Subcutaneous adipose tissue (tissue), 4 donors: Measurements from ENCODE around the gene DDX42. TPM values are rescaled to one million over a fixed set of nuclear protein-coding genes. Genes with fewer than 3 reads are reported as not detected.

Experiments used
- total RNA-seq, 4 donors: library from RNA; depleted of rRNA; stranded (reverse); fragments of >200 nt; gene quantifications; one replicate each; pipeline ENCODE4 v1.1.0, GENCODE V29; 2016
- TF ChIP-seq, protein P1 (sequence below): fragments of 450-650 bp; IDR thresholded peaks from one replicate; pipeline ENCODE4 v1.5.1; 2016; ENCODE audit warnings: low read depth, mild to moderate bottlenecking, control low read depth, antibody characterized with exemption, moderate library complexity

Gene DDX42
- total RNA-seq, 4 donors from 2014 or later: 121 to 179 (median 144) TPM

DNA sequence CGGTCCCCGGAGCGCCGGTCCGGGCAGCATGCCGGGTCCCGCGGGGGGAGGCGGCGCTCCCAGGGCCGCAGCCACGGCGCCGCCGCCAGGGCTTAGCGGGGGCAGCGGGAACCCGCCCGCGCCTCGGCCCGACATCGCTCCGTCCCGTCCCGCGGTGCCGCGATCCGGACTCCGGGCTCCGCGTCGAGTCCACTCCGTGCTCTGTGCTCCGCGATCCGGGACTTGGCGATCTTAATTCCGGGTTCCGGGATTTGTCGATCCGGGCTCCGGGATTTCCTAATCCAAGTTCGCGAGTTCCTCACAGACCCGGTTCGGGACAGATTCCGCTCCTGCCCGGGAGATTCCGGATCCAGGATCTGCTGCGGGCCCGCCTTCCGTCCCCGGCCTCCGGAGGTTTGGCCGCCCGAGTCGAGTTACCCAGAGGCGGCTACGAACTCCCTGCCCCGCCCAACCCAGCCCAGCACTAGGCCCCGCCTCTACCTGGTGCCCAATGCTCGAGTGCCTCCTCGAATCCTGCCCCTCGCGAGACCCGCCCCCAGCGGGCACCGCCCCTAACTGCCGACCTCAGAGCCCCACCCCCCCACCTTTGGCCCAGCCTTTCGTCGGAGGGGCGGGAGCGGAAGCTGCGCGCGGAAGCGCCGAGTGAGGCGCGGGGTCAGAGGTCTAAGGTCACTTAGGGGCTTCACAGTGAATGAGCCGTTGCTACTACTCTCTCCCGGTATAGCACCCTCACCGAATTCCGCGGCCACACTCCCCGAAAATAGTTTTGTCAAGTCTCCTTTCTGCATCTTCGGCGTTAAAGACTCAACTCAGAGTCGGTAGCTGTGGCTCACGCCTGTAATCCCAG lies 68.8 kb downstream of the DDX42 start, which contains the start of gene SMARCD2:
SMARCD2 (minus strand) TSS at position 146 of the 847 bp plus-strand sequence; CDS start at position 135, 11 bp downstream.
- TF ChIP-seq, protein P1, sequence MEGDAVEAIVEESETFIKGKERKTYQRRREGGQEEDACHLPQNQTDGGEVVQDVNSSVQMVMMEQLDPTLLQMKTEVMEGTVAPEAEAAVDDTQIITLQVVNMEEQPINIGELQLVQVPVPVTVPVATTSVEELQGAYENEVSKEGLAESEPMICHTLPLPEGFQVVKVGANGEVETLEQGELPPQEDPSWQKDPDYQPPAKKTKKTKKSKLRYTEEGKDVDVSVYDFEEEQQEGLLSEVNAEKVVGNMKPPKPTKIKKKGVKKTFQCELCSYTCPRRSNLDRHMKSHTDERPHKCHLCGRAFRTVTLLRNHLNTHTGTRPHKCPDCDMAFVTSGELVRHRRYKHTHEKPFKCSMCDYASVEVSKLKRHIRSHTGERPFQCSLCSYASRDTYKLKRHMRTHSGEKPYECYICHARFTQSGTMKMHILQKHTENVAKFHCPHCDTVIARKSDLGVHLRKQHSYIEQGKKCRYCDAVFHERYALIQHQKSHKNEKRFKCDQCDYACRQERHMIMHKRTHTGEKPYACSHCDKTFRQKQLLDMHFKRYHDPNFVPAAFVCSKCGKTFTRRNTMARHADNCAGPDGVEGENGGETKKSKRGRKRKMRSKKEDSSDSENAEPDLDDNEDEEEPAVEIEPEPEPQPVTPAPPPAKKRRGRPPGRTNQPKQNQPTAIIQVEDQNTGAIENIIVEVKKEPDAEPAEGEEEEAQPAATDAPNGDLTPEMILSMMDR: no peak

DNA sequence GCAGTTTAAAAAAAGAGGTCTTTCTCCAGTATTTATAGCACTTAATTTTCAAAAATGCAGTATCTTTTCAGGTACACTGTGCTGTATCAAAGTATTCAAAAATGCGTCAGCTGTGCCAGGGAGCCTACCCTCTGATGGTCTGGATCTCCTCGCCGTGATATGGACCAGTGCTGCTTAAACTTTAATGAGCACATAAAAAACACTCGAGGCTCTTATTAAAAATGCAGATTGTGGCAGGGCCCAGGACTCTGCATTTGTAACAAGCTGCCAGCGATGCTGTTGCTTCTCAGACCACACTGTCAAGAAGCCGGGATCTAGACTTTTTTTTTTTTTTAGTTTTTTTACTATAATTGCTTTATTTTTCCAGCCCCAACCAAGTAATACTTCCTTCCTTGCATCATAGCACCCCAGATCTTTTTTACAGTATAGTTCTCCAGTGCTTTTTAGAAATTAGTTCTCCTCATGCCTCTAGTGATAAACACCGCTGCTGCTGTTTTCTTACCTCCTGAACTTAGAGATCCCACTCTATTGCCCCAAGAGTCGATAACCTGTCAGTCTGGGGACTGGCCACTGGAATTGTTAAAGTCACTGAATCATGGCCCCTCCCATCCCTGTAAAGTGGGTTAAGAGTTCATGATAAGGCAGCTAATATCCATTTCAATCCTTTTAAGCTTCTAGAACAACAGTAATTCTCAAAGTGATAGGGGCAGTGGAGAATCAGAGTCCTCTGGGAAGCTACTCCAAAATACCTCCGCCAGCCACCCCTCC lies 70.1 kb downstream of the DDX42 start:
- TF ChIP-seq, protein P1: no peak

DNA sequence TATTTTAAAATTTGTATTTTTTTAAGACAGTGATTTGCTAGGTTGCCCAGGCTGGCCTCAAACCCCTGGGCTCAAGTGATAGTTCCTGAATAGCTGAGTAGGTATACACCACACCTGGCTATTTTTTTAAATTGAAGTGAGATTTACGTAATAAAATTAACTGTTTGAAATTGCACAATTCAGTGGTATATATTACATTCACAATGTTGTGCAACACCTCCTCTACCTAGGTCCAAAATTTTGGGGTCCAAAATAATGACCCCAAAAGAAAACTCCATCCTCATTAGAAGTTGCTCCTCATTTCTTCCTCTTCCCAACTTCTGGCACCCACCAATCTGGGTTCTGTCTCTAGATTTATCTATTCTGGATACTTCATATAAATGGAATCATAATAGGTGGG lies 71.5 kb downstream of the DDX42 start:
- TF ChIP-seq, protein P1: no peak

DNA sequence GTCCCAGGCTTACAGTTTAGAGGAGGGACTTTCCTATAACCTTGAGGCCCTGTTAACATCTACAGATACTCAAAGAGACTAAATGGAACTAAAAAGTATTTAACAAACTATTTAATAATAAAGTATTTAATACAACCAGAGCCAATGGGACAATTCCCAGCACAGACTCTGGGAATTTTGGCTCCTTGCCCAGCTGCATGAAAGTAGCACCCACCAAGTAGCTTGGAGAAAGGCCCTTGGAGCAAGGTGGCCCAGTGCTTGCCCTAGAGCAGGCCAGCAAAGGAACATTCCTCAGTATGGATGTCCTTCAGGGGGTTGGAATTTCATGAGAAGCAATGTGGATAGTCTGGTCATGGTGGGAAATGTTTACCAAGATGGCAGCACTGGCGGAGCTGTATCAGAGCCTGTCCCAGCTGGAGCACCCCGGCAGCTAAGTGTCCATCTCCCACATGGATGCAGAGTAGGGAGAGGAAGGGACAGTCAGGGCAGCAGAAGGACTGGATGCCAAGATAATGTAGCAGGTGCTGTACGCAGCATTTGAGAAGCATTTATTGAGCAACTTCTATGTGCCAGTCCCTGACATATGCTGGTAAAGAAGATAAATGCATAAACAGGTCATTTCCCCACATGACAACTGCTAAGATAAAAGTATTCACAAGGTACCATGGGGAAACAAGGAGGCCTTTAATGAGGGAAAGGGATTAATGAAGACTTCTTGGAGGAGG lies 73.7 kb downstream of the DDX42 start:
- TF ChIP-seq, protein P1: no peak

DNA sequence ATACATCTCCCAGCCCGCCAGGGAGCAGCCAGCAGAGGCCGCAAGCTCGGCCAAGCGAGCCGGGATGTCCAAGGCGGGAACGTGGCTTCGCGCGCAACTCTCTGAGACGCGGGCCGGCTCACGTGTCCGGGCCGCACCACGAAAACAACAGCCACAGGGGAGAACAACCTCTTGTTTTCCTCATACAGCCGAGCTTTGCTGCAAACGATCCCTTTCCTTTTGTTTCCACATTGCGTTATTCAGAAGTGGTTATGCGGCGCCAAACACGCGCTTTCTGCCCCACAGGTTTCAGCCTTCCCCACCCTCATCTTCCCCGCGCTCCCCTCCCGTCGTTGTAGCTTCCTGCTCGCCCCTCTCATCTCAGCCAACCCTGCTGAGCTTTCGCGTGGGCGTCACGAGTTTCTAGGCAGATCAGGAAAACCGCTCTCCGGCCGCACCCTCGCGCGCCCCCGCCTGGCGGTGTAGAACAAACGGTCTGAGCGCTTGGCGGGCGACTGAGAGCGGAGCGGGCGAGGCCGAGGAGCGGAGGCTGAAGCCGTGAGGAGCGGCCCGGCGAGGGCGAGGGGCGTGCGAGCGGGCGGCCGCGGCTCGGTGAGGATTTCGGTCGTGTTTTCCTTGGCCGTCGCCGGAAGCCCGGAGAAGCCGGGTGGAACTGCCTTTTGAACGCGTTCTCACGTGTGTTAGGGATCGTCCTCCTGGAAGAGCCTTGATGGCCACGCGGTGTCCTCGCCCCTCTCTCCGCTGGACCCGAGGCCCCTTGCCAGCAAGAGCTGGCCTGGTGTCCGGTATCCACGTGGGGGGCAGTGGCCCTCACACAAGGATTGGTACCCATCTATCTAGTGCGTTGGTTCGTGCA lies 75.1 kb downstream of the DDX42 start:
- TF ChIP-seq, protein P1: no peak

DNA sequence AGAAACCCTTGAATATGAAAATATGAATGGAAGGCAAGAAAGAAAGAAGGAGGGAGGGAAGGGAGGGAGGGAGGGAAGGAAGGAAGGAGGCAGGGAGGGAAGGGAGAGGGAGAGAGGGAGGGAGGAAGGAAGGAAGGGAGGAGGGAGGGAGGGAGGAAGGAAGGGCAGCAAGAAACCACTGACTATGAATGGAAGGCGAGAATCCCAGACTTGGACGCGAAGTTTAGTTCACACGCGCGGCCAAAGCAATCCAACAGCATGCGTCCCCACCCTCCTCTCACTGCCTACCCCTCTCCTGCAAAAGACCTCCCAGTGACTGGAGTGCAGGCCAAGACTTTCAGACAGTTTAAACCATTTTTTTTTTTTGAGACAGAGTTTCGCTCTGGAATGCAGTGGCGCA lies 76.4 kb downstream of the DDX42 start:
- TF ChIP-seq, protein P1: no peak
